Fibroblast of skin of right quadriceps (primary cell): ENCODE results near the gene TGFBR3L.
A peak's percentile ranks its signal among the peaks of the same experiment; 100 is the strongest.
"Not testable (repeated sequence)": the region's sequence is repeated elsewhere in the genome, so short reads cannot be mapped to it uniquely, and the experiment has no call there.

Experiments used
- DNase-seq: peaks from one replicate; pipeline ENCODE4 v3.0.0-alpha.2; 2013

Gene TGFBR3L

GRCh38 chr19:7881910-7882309, 32.7 kb upstream of the TGFBR3L start:
- DNase-seq, result no peak

- DNase-seq, result no peak
Observed at GRCh38 chr19:7883105-7883504, 31.5 kb upstream of the TGFBR3L start.

GRCh38 chr19:7883796-7884570, 30.6 kb upstream of the TGFBR3L start:
- DNase-seq, result peak; percentile 24

GRCh38 chr19:7885818-7886217, 28.8 kb upstream of the TGFBR3L start:
- no peak for DNase-seq

GRCh38 chr19:7887408-7888144, 27.1 kb upstream of the TGFBR3L start:
- DNase-seq, result no peak

- DNase-seq, result peak; percentile 65
Observed at GRCh38 chr19:7888145-7888825, 26.3 kb upstream of the TGFBR3L start, which contains the start of gene LRRC8E. LRRC8E (plus strand) TSS chr19:7888510; CDS start chr19:7895604, 7,094 bp downstream.

GRCh38 chr19:7888826-7889217, 25.8 kb upstream of the TGFBR3L start:
- no peak for DNase-seq

GRCh38 chr19:7893362-7894101, 21.1 kb upstream of the TGFBR3L start:
- not testable (repeated sequence) for DNase-seq

- no peak for DNase-seq
Observed at GRCh38 chr19:7894612-7895309, 19.9 kb upstream of the TGFBR3L start.

GRCh38 chr19:7895565-7895964, 19.1 kb upstream of the TGFBR3L start:
- no peak for DNase-seq

- DNase-seq, result no peak
Observed at GRCh38 chr19:7897292-7897691, 17.3 kb upstream of the TGFBR3L start.

- DNase-seq, result no peak
Observed at GRCh38 chr19:7898967-7899366, 15.7 kb upstream of the TGFBR3L start.

- no peak for DNase-seq
Observed at GRCh38 chr19:7899751-7900378, 14.8 kb upstream of the TGFBR3L start.

GRCh38 chr19:7900401-7900870, 14.2 kb upstream of the TGFBR3L start:
- DNase-seq, result no peak

GRCh38 chr19:7900931-7901330, 13.7 kb upstream of the TGFBR3L start:
- no peak for DNase-seq

GRCh38 chr19:7901337-7901736, 13.3 kb upstream of the TGFBR3L start:
- DNase-seq, result no peak

GRCh38 chr19:7902796-7903243, 11.8 kb upstream of the TGFBR3L start:
- DNase-seq, result no peak

- peak; percentile 99 for DNase-seq
Observed at GRCh38 chr19:7903244-7904073, 11.2 kb upstream of the TGFBR3L start, which contains the start of gene MAP2K7. MAP2K7 (plus strand) TSS chr19:7903877; CDS start chr19:7903945, 68 bp downstream.

- no peak for DNase-seq
Observed at GRCh38 chr19:7904074-7905020, 10.3 kb upstream of the TGFBR3L start.
